Measurements from ENCODE around the gene DDR2. TPM values are rescaled to one million over a fixed set of nuclear protein-coding genes. Genes with fewer than 3 reads are reported as not detected.

Gene DDR2
- total RNA-seq, 1 experiment from 2014 or later, result 0.52 TPM

DNA sequence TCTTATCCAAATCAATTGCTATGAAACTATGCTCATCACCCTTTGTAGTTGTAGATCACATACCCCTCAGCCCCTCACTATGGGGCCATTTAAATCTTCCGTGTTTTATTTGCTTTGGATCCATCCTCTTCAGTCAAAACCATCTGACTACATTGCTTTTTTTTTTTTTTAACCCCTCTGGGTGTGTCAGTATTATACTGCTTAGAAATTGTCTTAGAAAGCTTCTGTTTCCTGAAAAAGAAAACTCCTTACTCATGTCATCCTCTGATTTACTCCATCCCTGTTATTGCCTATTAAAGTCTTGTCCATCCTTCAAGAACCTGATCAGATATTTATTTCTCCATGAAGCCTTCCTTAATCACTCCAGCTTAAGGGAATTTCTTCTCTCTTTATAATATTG is 84.3 kb downstream of the DDR2 start:
- no peaks in the 10 kb centered on the region for H3K9me3 Mint-ChIP-seq
- H3K27me3 ChIP-seq (ENCODE audit: insufficient read depth, low read length), result no peaks in the 10 kb centered on the region
- TF ChIP-seq CTCF (conservative IDR thresholded peaks at IDR 0.05), result no peak
- no peak overlapping the region for H2BK12ac ChIP-seq (ENCODE audit: insufficient read length, low read depth, low read length)
- no peak overlapping the region for H3K27ac Mint-ChIP-seq
- no peak overlapping the region for H4K5ac ChIP-seq (ENCODE audit: insufficient read length, low read depth, low read length)
- H3K36me3 Mint-ChIP-seq (ENCODE audit: insufficient read depth in 1 of 3, low read depth in 3 of 3), result no peaks in the 10 kb centered on the region
- H3K79me2 ChIP-seq (ENCODE audit: insufficient read depth, low read length), result no peaks in the 10 kb centered on the region
- H4K20me1 ChIP-seq (ENCODE audit: control insufficient read depth, insufficient read depth, insufficient read length), result no peaks in the 10 kb centered on the region
- no peak overlapping the region for H3K23ac ChIP-seq (ENCODE audit: insufficient read length, low read depth, low read length)
- no peaks in the 10 kb centered on the region for H3K4me1 ChIP-seq (ENCODE audit: insufficient read depth, low read length)
- H4K8ac ChIP-seq (replicated peaks; ENCODE audit: insufficient read length, low read depth, low read length), result no peak overlapping the region
- H2BK15ac ChIP-seq (ENCODE audit: low read depth, low read length), result no peak overlapping the region
- no peaks in the 10 kb centered on the region; the same call in 1 of the 2 replicates for H3K27me3 Mint-ChIP-seq (ENCODE audit: low read depth)
- no peaks in the 10 kb centered on the region for H3K23me2 ChIP-seq (ENCODE audit: insufficient read length, low read depth, low read length, poor library complexity, severe bottlenecking)
- H4K91ac ChIP-seq (ENCODE audit: insufficient read length, low read depth, low read length), result no peak overlapping the region
- no peak overlapping the region for H3K14ac ChIP-seq (ENCODE audit: insufficient read depth, low read length)
- H3T11ph ChIP-seq (ENCODE audit: low read length), result no peak overlapping the region
- no peak overlapping the region for H2AK5ac ChIP-seq (ENCODE audit: insufficient read length, low read length)
- H3K4me2 ChIP-seq (ENCODE audit: insufficient read depth, insufficient read length, low read length), result no peak overlapping the region
- no peak overlapping the region for H3K9ac ChIP-seq (ENCODE audit: extremely low read depth, insufficient read length, low read length)
- no peak overlapping the region for H3K18ac ChIP-seq (ENCODE audit: insufficient read length, low read depth, low read length)
- no peak for DNase-seq
- no peak overlapping the region for H2AFZ ChIP-seq (ENCODE audit: low read length)
- no peak overlapping the region for H3K27ac ChIP-seq (ENCODE audit: insufficient read length, low read depth, low read length)
- H2BK5ac ChIP-seq (ENCODE audit: insufficient read length, low read length), result no peak overlapping the region
- no peak overlapping the region for H3K4ac ChIP-seq (ENCODE audit: low read depth, low read length)
- no CpG with 5 or more reads among the region's 1 CpG for WGBS (ENCODE audit: extremely low coverage, insufficient read length, low lambda C conversion rate)
- H2BK120ac ChIP-seq (ENCODE audit: low read depth, low read length, poor library complexity, severe bottlenecking), result no peak overlapping the region
- no peak overlapping the region for H3K56ac ChIP-seq (ENCODE audit: insufficient read length, low read depth, low read length)
- no peak overlapping the region for H3K4me3 Mint-ChIP-seq
- no peaks in the 10 kb centered on the region for H3K4me1 Mint-ChIP-seq
- H3K9me3 ChIP-seq (ENCODE audit: control insufficient read depth, low read depth, low read length), result no peaks in the 10 kb centered on the region
- H3K79me1 ChIP-seq (ENCODE audit: insufficient read depth, low read depth, low read length, poor library complexity, severe bottlenecking), result no peaks in the 10 kb centered on the region
- H2BK20ac ChIP-seq (ENCODE audit: low read depth, low read length, poor library complexity, severe bottlenecking), result no peak overlapping the region
